Measurements from ENCODE around the gene SBSN.

Gene SBSN

GRCh38 chr19:35529241-35530218 is 1.4 kb upstream of the SBSN start:
- no peak for DNase-seq

GRCh38 chr19:35525873-35526272 is 2.2 kb downstream of the SBSN start:
- no peak for DNase-seq

GRCh38 chr19:35524181-35524837 is 3.8 kb downstream of the SBSN start:
- no peak for DNase-seq

- no peak for DNase-seq
These were observed 5.3 kb downstream of the SBSN start for GRCh38 chr19:35522745-35523327.

GRCh38 chr19:35521124-35521743 is 6.9 kb downstream of the SBSN start:
- no peak for DNase-seq

GRCh38 chr19:35519291-35519690 is 8.8 kb downstream of the SBSN start:
- peak; percentile 30 for DNase-seq

- DNase-seq, result peak; percentile 96
These were observed 9.8 kb downstream of the SBSN start for GRCh38 chr19:35518313-35518712.

GRCh38 chr19:35517342-35517741 is 10.8 kb downstream of the SBSN start:
- no peak for DNase-seq

GRCh38 chr19:35516310-35516709 is 11.8 kb downstream of the SBSN start:
- no peak for DNase-seq

GRCh38 chr19:35514282-35514809 is 13.8 kb downstream of the SBSN start:
- DNase-seq, result peak; percentile 32

GRCh38 chr19:35513628-35514281 is 14.4 kb downstream of the SBSN start, which contains the start of gene DMKN:
DMKN (minus strand) TSS chr19:35513649; CDS start chr19:35513475, 174 bp downstream.
- DNase-seq, result peak; percentile 71

GRCh38 chr19:35512831-35513627 is 15.1 kb downstream of the SBSN start:
- no peak for DNase-seq

- no peak for DNase-seq
These were observed 16.8 kb downstream of the SBSN start for GRCh38 chr19:35511337-35511736.

- DNase-seq, result no peak
These were observed 17.5 kb downstream of the SBSN start for GRCh38 chr19:35510626-35510964.

GRCh38 chr19:35509861-35510625 is 18.1 kb downstream of the SBSN start:
- DNase-seq, result peak; percentile 27

GRCh38 chr19:35509018-35509652 is 19.0 kb downstream of the SBSN start:
- DNase-seq, result no peak

GRCh38 chr19:35508129-35508528 is 20.0 kb downstream of the SBSN start:
- no peak for DNase-seq

GRCh38 chr19:35507561-35507960 is 20.6 kb downstream of the SBSN start:
- no peak for DNase-seq

GRCh38 chr19:35506011-35506410 is 22.1 kb downstream of the SBSN start:
- no peak for DNase-seq

- no peak for DNase-seq
These were observed 25.4 kb downstream of the SBSN start for GRCh38 chr19:35502751-35503150.

Data from HCEC 1CT (cell line).